WTC11 (cell line): Measurements from ENCODE around the gene KIR3DL1. TPM values are rescaled to one million over a fixed set of nuclear protein-coding genes. Genes with fewer than 3 reads are reported as not detected.
"Not testable (repeated sequence)": the region's sequence is repeated elsewhere in the genome, so short reads cannot be mapped to it uniquely, and the experiment has no call there.

Source experiments
- ATAC-seq: fragments of 200-7000 bp; cut with Tn5 transposase; 2 replicates; pipeline ENCODE4 v1.10.0; 2021; ENCODE audit warnings: mild to moderate bottlenecking, moderate library complexity
- Bru-seq: library from RNA; stranded (reverse); fragments of 400-500 nt; gene quantifications from one replicate; lab custom pipeline; 2021; lab: Mats Ljungman, UMichigan
- CTCF ChIA-PET: fragments of 300-600 bp; sonication (Branson Sonifier 250); formaldehyde crosslinking; loops from one replicate; lab custom pipeline; 2021; ENCODE audit warnings: antibody characterized with exemption; lab: Charles Lee
- POLR2A ChIA-PET: fragments of 350-600 bp; sonication (Branson Sonifier 250); formaldehyde crosslinking; loops from one replicate; lab custom pipeline; 2021; ENCODE audit warnings: antibody characterized with exemption; lab: Charles Lee
- DNase-seq: peaks from one replicate; pipeline ENCODE4 v3.0.0; 2021; ENCODE audit warnings: low spot score
- H3K27ac Mint-ChIP-seq: 2 replicates; pipeline ENCODE4 v1.8.0; 2021; ENCODE audit warnings: mixed read lengths
- H3K27me3 Mint-ChIP-seq: 2 replicates; pipeline ENCODE4 v1.8.0; 2021; ENCODE audit warnings: low read depth, mild to moderate bottlenecking, moderate library complexity, mixed read lengths
- H3K36me3 Mint-ChIP-seq: 2 replicates; pipeline ENCODE4 v1.8.0; 2021; ENCODE audit warnings: mixed read lengths
- H3K4me1 Mint-ChIP-seq: 2 replicates; pipeline ENCODE4 v1.8.0; 2022; ENCODE audit warnings: mixed read lengths
- H3K4me3 Mint-ChIP-seq: 2 replicates; pipeline ENCODE4 v1.8.0; 2021; ENCODE audit warnings: mild to moderate bottlenecking, moderate library complexity, mixed read lengths
- H3K9me3 Mint-ChIP-seq: 2 replicates; pipeline ENCODE4 v1.8.0; 2021; ENCODE audit warnings: mixed read lengths
- long read RNA-seq, 3 experiments: library from RNA in 1 of 3; library from capped mRNA in 1 of 3; library from polyadenylated mRNA in 1 of 3; unstranded in 2 of 3; stranded (forward) in 1 of 3; transcript quantifications; one replicate each; pipeline ENCODE4 v2.0.0, GENCODE V29; 2021
- total RNA-seq: library from RNA; stranded (reverse); gene quantifications from 3 replicates; pipeline ENCODE4 v1.2.3, GENCODE V29; 2021

The KIR3DL1 gene
- not detected in 3 replicates for total RNA-seq
- Bru-seq, nascent RNA = not detected
- long read RNA-seq, experiment 1 = 0 reads
- long read RNA-seq, experiment 2 = 0 reads
- long read RNA-seq, experiment 3 = 0 reads

DNA sequence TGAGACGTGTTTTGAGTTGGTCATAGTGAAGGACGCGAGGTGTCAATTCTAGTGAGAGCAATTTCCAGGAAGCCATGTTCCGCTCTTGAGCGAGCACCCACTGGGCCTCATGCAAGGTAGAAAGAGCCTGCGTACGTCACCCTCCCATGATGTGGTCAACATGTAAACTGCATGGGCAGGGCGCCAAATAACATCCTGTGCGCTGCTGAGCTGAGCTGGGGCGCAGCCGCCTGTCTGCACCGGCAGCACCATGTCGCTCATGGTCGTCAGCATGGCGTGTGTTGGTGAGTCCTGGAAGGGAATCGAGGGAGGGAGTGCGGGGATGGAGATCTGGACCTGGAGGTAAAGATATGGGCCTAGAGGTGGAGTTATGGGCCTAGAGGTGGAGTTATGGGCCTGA lies at the start of gene KIR3DL1:
KIR3DL1 (plus strand) TSS at position 218 of the 400 bp plus-strand sequence.
- ATAC-seq, DNase-seq, H3K4me1 Mint-ChIP-seq, POLR2A ChIA-PET, CTCF ChIA-PET, H3K4me3 Mint-ChIP-seq, H3K27ac Mint-ChIP-seq: not testable (repeated sequence)
- peaks cover 24% of the 10 kb centered on the region for H3K27me3 Mint-ChIP-seq
- peaks cover 76% of the 10 kb centered on the region for H3K36me3 Mint-ChIP-seq
- peaks cover 97% of the 10 kb centered on the region for H3K9me3 Mint-ChIP-seq

DNA sequence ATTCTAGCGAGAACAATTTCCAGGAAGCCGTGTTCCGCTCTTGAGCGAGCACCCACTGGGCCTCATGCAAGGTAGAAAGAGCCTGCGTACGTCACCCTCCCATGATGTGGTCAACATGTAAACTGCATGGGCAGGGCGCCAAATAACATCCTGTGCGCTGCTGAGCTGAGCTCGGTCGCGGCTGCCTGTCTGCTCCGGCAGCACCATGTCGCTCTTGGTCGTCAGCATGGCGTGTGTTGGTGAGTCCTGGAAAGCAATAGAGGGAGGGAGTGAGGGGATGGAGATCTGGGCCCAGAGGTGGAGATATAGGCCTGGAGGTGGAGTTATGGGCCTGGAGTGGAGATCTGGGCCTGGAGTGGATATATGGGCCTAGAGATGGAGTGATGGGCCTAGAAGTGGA lies 46.6 kb upstream of the KIR3DL1 start, which contains the start of gene KIR2DL1:
KIR2DL1 (plus strand) TSS at position 148 of the 400 bp plus-strand sequence; CDS start at position 206, 58 bp downstream.
- peaks cover 94% of the 10 kb centered on the region for H3K9me3 Mint-ChIP-seq
- H3K36me3 Mint-ChIP-seq = peaks cover 72% of the 10 kb centered on the region
- peaks cover 27% of the 10 kb centered on the region for H3K27me3 Mint-ChIP-seq
- CTCF ChIA-PET, DNase-seq, H3K4me1 Mint-ChIP-seq, POLR2A ChIA-PET, H3K27ac Mint-ChIP-seq, H3K4me3 Mint-ChIP-seq, ATAC-seq: not testable (repeated sequence)

DNA sequence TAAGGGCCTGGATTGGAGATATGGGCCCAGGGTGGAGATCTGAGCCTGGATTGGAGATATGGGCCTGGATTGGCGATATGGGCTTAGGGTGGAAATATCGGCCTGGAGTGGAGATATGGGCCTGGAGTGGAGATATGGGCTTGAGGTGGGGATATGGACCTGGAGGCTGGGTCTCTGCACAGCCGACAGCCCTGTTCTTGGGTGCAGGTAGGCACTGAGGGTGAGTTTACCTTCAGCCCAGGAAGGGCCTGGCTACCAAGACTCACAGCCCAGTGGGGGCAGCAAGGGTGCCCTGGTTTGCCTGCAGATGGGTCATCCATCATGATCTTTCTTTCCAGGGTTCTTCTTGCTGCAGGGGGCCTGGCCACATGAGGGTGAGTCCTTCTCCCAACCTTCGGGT lies 45.8 kb upstream of the KIR3DL1 start:
- peaks cover 70% of the 10 kb centered on the region for H3K36me3 Mint-ChIP-seq
- H3K4me3 Mint-ChIP-seq, ATAC-seq, DNase-seq, POLR2A ChIA-PET, CTCF ChIA-PET, H3K4me1 Mint-ChIP-seq, H3K27ac Mint-ChIP-seq: not testable (repeated sequence)
- peaks cover 94% of the 10 kb centered on the region for H3K9me3 Mint-ChIP-seq
- peaks cover 26% of the 10 kb centered on the region for H3K27me3 Mint-ChIP-seq

DNA sequence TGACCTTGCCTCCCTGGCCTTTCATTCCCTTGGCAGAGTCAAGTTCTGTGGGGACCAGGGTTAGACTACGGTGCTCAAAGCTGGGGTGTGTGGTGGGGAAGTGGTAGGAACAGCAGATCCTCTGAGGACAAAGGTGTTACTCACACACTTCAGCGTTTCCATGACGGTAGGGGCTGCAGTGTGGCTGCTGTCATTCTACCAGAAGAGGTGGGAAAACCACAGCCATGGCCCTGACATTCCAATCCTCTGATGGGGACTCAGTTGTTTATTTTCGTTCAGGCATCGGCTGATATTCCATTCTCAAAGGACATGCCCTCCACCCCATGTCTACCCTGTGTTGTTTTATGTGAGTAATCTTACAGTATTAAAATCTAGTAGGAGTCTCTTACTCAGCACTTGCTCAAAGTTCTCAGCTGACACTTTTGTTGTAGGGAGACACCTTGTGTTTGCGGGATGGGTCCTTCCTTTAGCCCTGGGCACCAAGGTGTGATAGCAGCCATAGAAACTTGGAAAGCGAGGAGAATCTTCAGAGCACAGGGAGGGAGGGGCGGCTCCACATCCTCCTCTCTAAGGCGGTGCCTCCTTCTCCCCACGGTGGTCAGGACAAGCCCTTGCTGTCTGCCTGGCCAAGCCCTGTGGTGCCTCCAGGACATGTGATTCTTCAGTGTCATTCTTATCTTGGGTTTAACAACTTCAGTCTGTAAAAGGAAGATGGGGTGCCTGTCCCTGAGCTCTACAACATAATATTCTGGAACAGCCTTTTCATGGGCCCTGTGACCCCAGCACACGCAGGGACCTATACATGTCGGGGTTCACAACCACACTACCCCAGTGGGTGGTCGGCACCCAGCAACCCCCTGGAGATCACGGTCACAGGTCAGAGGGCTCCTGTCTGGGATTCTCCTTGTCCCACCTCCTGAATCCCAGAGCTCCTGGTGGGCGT lies 45.0 kb upstream of the KIR3DL1 start:
- POLR2A ChIA-PET, H3K4me3 Mint-ChIP-seq, H3K27ac Mint-ChIP-seq, CTCF ChIA-PET, H3K4me1 Mint-ChIP-seq, ATAC-seq, DNase-seq: not testable (repeated sequence)
- peaks cover 70% of the 10 kb centered on the region for H3K36me3 Mint-ChIP-seq
- peaks cover 94% of the 10 kb centered on the region for H3K9me3 Mint-ChIP-seq
- H3K27me3 Mint-ChIP-seq = peaks cover 28% of the 10 kb centered on the region

DNA sequence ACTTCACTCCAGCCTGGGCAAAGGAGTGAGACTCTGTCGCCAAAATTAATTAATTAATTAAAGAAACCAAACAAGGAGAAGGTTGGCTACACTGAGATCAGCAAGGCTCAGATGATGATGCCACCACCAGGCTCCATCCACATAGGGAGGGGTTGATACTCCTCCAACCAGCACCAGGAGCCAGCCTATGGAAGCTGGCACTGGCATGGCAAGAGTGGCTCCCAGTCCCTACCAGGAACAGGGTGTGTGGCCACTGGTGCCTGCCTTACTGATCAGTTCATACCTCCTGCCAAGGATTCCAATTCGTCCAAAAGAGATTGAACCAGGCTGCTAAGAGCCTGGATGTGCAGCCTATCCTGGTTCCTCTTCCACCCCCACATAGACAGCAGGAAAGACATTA lies 43.6 kb upstream of the KIR3DL1 start:
- CTCF ChIA-PET = not testable (repeated sequence)

DNA sequence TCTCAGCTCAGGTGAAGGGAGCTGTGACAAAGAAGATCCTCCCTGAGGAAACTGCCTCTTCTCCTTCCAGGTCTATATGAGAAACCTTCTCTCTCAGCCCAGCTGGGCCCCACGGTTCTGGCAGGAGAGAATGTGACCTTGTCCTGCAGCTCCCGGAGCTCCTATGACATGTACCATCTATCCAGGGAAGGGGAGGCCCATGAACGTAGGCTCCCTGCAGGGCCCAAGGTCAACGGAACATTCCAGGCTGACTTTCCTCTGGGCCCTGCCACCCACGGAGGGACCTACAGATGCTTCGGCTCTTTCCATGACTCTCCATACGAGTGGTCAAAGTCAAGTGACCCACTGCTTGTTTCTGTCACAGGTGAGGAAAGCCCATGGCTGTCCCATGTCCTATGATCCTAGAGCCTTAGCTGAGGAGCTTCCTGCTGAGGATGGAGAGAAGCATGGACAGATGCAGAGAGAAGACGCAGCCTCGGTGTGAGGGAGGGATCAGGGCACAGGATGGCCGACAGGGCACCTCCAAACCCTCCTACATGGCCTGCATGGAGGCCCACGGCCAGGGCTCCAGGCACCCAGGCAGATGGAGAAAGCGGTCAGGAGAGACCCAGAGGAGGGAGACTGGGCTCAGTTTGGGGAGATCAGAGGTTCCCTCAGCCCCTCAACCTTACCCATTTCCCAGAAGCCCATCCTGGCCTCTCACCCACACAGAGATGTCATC lies 41.0 kb upstream of the KIR3DL1 start:
- Mint-ChIP-seq H3K36me3 (peaks cover 77% of the 10 kb centered on the region), H3K27me3 (peaks cover 37% of the 10 kb centered on the region), H3K9me3 (peaks cover 94% of the 10 kb centered on the region)
- POLR2A ChIA-PET, H3K4me3 Mint-ChIP-seq, CTCF ChIA-PET, DNase-seq, ATAC-seq, H3K4me1 Mint-ChIP-seq, H3K27ac Mint-ChIP-seq: not testable (repeated sequence)

More for the DNA sequence above, 43.6 kb upstream of the KIR3DL1 start:
- POLR2A ChIA-PET, DNase-seq, H3K4me1 Mint-ChIP-seq, ATAC-seq, H3K27ac Mint-ChIP-seq, H3K4me3 Mint-ChIP-seq: not testable (repeated sequence)
- Mint-ChIP-seq H3K9me3 (peaks cover 95% of the 10 kb centered on the region), H3K27me3 (peaks cover 29% of the 10 kb centered on the region), H3K36me3 (peaks cover 74% of the 10 kb centered on the region)

DNA sequence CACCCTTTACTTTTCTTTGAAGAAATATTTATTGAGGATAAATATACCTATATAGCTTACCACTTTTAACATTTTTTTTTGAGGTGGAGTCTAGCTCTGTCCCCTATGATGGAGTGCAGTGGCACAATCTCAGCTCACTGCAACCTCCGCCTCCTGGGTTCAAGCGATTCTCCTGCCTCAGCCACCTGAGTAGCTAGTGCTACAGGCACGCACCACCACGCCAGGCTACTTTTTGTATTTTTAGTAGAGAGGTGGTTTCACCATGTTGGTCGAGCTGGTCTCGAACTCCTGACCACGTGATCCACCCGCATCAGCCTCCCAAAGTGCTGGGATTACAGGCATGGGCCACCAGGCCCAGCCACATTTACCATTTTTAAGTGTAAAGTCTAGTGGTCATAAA lies 40.4 kb upstream of the KIR3DL1 start:
- Mint-ChIP-seq H3K9me3 (peaks cover 92% of the 10 kb centered on the region), H3K27me3 (peaks cover 34% of the 10 kb centered on the region), H3K36me3 (peaks cover 73% of the 10 kb centered on the region)
- CTCF ChIA-PET, H3K4me3 Mint-ChIP-seq, ATAC-seq, POLR2A ChIA-PET, H3K4me1 Mint-ChIP-seq, H3K27ac Mint-ChIP-seq, DNase-seq: not testable (repeated sequence)

DNA sequence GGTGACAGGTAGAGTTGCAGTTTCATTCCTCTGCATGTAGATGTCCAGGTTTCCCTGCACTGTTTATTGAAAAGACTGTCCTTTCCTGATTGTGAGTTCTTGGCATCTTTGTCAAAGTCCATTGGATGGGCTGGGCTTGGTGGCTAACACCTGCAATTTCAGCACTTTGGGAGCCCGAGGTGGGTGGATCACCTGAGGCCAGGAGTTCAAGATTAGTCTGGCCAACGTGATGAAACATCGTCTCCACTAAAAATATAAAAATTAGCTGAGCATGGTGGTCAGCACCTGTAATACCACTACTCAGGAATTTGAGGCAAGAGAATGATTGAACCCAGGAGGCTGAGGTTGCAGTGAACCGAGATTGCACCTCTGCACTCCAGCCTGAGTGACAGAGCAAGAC lies 38.4 kb upstream of the KIR3DL1 start:
- peaks cover 68% of the 10 kb centered on the region for H3K36me3 Mint-ChIP-seq
- H3K27ac Mint-ChIP-seq, H3K4me3 Mint-ChIP-seq, ATAC-seq, POLR2A ChIA-PET, H3K4me1 Mint-ChIP-seq, CTCF ChIA-PET, DNase-seq: not testable (repeated sequence)
- peaks cover 35% of the 10 kb centered on the region for H3K27me3 Mint-ChIP-seq
- peaks cover 89% of the 10 kb centered on the region for H3K9me3 Mint-ChIP-seq

DNA sequence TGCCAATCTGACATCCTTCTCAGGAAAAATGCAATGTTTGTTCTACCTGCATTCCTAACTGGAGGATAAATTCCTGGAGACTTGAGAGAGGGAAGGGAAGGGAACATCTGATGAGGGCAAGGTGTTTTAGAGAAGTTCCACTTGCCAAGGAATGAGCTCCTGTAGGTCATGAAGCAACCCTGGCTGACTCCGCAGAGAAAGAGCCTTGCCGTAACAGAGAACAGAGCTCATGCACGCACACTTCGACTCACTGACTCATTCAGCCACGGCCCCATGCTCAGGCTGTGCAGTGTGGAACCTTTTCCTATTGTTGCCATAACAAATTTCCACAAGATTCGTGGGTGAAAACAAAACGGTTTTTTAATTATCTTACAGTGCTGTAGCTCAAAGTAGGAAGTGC lies 37.4 kb upstream of the KIR3DL1 start:
- H3K9me3 Mint-ChIP-seq = peaks cover 88% of the 10 kb centered on the region

DNA sequence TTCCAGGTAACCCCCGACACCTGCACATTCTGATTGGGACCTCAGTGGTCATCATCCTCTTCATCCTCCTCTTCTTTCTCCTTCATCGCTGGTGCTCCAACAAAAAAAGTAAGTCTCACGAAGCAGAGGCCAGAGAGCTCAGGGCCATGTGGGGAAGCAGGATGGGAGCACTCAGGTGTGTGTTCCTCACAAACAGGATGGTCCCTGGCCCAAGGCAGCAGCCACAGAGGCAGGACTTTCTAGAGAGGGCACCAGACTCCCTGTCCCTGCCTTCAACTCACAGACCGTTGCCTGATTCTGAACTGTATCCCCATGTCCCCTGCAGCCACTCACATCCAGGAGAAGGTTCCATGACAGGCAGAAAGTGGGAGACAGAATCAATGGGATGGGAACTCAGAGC lies 33.4 kb upstream of the KIR3DL1 start:
- DNase-seq, H3K27ac Mint-ChIP-seq, POLR2A ChIA-PET, ATAC-seq, H3K4me1 Mint-ChIP-seq, CTCF ChIA-PET, H3K4me3 Mint-ChIP-seq: not testable (repeated sequence)
- peaks cover 78% of the 10 kb centered on the region for H3K9me3 Mint-ChIP-seq
- peaks cover 16% of the 10 kb centered on the region; the same call in 1 of the 2 replicates for H3K27me3 Mint-ChIP-seq
- peaks cover 63% of the 10 kb centered on the region for H3K36me3 Mint-ChIP-seq

More for the DNA sequence above, 37.4 kb upstream of the KIR3DL1 start:
- H3K4me1 Mint-ChIP-seq, H3K4me3 Mint-ChIP-seq, POLR2A ChIA-PET, DNase-seq, H3K27ac Mint-ChIP-seq, ATAC-seq, CTCF ChIA-PET: not testable (repeated sequence)
- H3K27me3 Mint-ChIP-seq = peaks cover 29% of the 10 kb centered on the region
- peaks cover 65% of the 10 kb centered on the region for H3K36me3 Mint-ChIP-seq

DNA sequence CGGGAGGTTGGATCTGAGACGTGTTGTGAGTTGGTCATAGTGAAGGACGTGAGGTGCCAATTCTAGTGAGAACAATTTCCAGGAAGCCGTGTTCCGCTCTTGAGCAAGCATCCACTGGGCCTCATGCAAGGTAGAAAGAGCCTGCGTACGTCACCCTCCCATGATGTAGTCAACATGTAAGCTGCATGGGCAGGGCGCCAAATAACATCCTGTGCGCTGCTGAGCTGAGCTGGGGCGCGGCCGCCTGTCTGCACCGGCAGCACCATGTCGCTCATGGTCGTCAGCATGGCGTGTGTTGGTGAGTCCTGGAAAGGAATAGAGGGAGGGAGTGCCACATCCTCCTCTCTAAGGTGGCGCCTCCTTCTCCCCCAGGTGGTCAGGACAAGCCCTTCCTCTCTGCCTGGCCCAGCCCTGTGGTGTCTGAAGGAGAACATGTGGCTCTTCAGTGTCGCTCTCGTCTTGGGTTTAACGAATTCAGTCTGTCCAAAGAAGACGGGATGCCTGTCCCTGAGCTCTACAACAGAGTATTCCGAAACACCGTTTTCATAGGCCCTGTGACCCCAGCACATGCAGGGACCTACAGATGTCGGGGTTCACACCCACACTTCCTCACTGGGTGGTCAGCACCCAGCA lies 30.1 kb upstream of the KIR3DL1 start:
- H3K4me3 Mint-ChIP-seq, H3K27ac Mint-ChIP-seq, H3K27me3 Mint-ChIP-seq, H3K4me1 Mint-ChIP-seq, DNase-seq, ATAC-seq, POLR2A ChIA-PET, CTCF ChIA-PET: not testable (repeated sequence)
- Mint-ChIP-seq H3K36me3 (peaks cover 70% of the 10 kb centered on the region), H3K9me3 (peaks cover 55% of the 10 kb centered on the region)
